Activated CD8-positive, alpha-beta T cell treated with anti-CD3 and anti-CD28 coated beads for 36 hours (primary cell): ENCODE data around the gene WDR5. TPM values are rescaled to one million over a fixed set of nuclear protein-coding genes. Genes with fewer than 3 reads are reported as not detected.

Experiments
- ATAC-seq: fragments of 200-7000 bp; cut with Tn5 transposase; one replicate; pipeline ENCODE4 v1.10.0; 2021; ENCODE audit warnings: mild to moderate bottlenecking, moderate library complexity
- CTCF ChIA-PET: fragments of 350-600 bp; sonication (Branson Sonifier 250); formaldehyde crosslinking; loops from one replicate; lab custom pipeline; 2021; ENCODE audit warnings: antibody characterized with exemption; lab: Charles Lee
- POLR2A ChIA-PET: fragments of 350-600 bp; sonication (Branson Sonifier 250); formaldehyde crosslinking; loops from one replicate; lab custom pipeline; 2021; ENCODE audit warnings: antibody characterized with exemption; lab: Charles Lee
- DNase-seq: peaks from one replicate; pipeline ENCODE4 v3.0.0-alpha.2; 2020
- H3K27ac Mint-ChIP-seq: one replicate; pipeline ENCODE4 v1.8.0; 2021; ENCODE audit warnings: mild to moderate bottlenecking, mixed read lengths
- H3K27me3 Mint-ChIP-seq: one replicate; pipeline ENCODE4 v1.8.0; 2021; ENCODE audit warnings: mixed read lengths
- H3K36me3 Mint-ChIP-seq: one replicate; pipeline ENCODE4 v1.8.0; 2021; ENCODE audit warnings: low read depth, mixed read lengths
- H3K4me1 Mint-ChIP-seq: one replicate; pipeline ENCODE4 v1.8.0; 2021; ENCODE audit warnings: low read depth, mixed read lengths
- H3K4me3 Mint-ChIP-seq: one replicate; pipeline ENCODE4 v1.8.0; 2021; ENCODE audit warnings: mild to moderate bottlenecking, moderate library complexity, mixed read lengths
- H3K9me3 Mint-ChIP-seq: one replicate; pipeline ENCODE4 v1.8.0; 2021; ENCODE audit warnings: mixed read lengths
- CTCF ChIP-seq: fragments of 200-600 bp; IDR thresholded peaks from one replicate; pipeline ENCODE4 v1.8.0; 2022; ENCODE audit warnings: antibody characterized with exemption, mild to moderate bottlenecking
- intact Hi-C: fragments of 100-400 bp; cut with micrococcal nuclease; formaldehyde crosslinking; loops from one replicate; pipeline ENCODE4 v1.10.0; 2022
- total RNA-seq, 2 experiments: library from RNA; stranded (reverse); gene quantifications; one replicate each; pipeline ENCODE4 v1.2.3, GENCODE V29; 2021

The WDR5 gene
- total RNA-seq, 2 experiments from 2014 or later = 50.9 to 53.3 TPM

- Mint-ChIP-seq H3K36me3 (no peaks in the 10 kb centered on the region), H3K27me3 (no peaks in the 10 kb centered on the region), H3K9me3 (no peaks in the 10 kb centered on the region), H3K4me1 (peaks cover 3% of the 10 kb centered on the region), H3K4me3 (no peak overlapping the region), H3K27ac (no peak overlapping the region)
- no peak for TF ChIP-seq CTCF
- ATAC-seq (no peak), DNase-seq (no peak)
- POLR2A ChIA-PET = no interaction called here
- CTCF ChIA-PET = no interaction called here
- intact Hi-C loops = no loop called here
These were observed 8.8 kb upstream of the WDR5 start for GRCh38 chr9:134127065-134127580.

GRCh38 chr9:134127616-134128015, 8.3 kb upstream of the WDR5 start:
- Mint-ChIP-seq H3K27me3 (no peaks in the 10 kb centered on the region), H3K4me1 (peaks cover 3% of the 10 kb centered on the region), H3K9me3 (no peaks in the 10 kb centered on the region), H3K4me3 (no peak overlapping the region), H3K36me3 (no peaks in the 10 kb centered on the region), H3K27ac (no peak overlapping the region)
- ATAC-seq (no peak), DNase-seq (no peak)
- ChIA-PET POLR2A (no interaction called here), CTCF (no interaction called here)
- TF ChIP-seq CTCF = no peak
- intact Hi-C loops = no loop called here

GRCh38 chr9:134128727-134129679, 6.9 kb upstream of the WDR5 start:
- Mint-ChIP-seq H3K9me3 (no peaks in the 10 kb centered on the region), H3K36me3 (no peaks in the 10 kb centered on the region), H3K27ac (no peak overlapping the region), H3K27me3 (no peaks in the 10 kb centered on the region), H3K4me3 (no peak overlapping the region), H3K4me1 (peaks cover 3% of the 10 kb centered on the region)
- ChIA-PET POLR2A (no interaction called here), CTCF (no interaction called here)
- intact Hi-C loops = no loop called here
- no peak for TF ChIP-seq CTCF
- DNase-seq (no peak), ATAC-seq (no peak)

- Mint-ChIP-seq H3K4me3 (no peak overlapping the region), H3K36me3 (no peaks in the 10 kb centered on the region), H3K27me3 (no peaks in the 10 kb centered on the region), H3K27ac (no peak overlapping the region), H3K4me1 (peaks cover 11% of the 10 kb centered on the region), H3K9me3 (no peaks in the 10 kb centered on the region)
- no peak for TF ChIP-seq CTCF
- no peak for ATAC-seq
- DNase-seq = no peak
- ChIA-PET POLR2A (no interaction called here), CTCF (no interaction called here)
- intact Hi-C loops = no loop called here
These were observed 5.1 kb upstream of the WDR5 start for GRCh38 chr9:134130503-134131375.
